ENCODE results near the gene EFCAB6.

Gene EFCAB6

GRCh38 chr22:43838161-43838560 is 26.1 kb upstream of the EFCAB6 start:
- TF ChIP-seq CTCF (IDR thresholded peaks at IDR 0.05; ENCODE audit: insufficient read depth, low read length, missing control alignments): no peak
- ChIA-PET POLR2A (no interaction called here), CTCF (interaction anchor here (1.1 to 1.9 kb wide), 2 partner anchors 9 kb away, joined by 3 to 4 read pairs; no protein-coding TSS in a partner anchor)
- DNase-seq (ENCODE audit: low read depth, low spot score): no peak
- H3K4me3 ChIP-seq (ENCODE audit: low read depth, low read length): no peak overlapping the region

- ChIA-PET POLR2A (no interaction called here), CTCF (interaction anchor here (1.1 to 1.9 kb wide), 3 partner anchors 8 to 11 kb away, joined by 3 to 4 read pairs (median 4); no protein-coding TSS in a partner anchor)
- H3K4me3 ChIP-seq (ENCODE audit: low read depth, low read length): no peak overlapping the region
- DNase-seq (ENCODE audit: low read depth, low spot score): no peak
- TF ChIP-seq CTCF (IDR thresholded peaks at IDR 0.05; ENCODE audit: insufficient read depth, low read length, missing control alignments): no peak
These were observed 25.6 kb upstream of the EFCAB6 start for GRCh38 chr22:43837666-43838065.

GRCh38 chr22:43835736-43836135 is 23.6 kb upstream of the EFCAB6 start:
- no peak overlapping the region for H3K4me3 ChIP-seq (ENCODE audit: low read depth, low read length)
- no peak for DNase-seq (ENCODE audit: low read depth, low spot score)
- no peak for TF ChIP-seq CTCF (IDR thresholded peaks at IDR 0.05; ENCODE audit: insufficient read depth, low read length, missing control alignments)
- CTCF ChIA-PET: no interaction called here
- POLR2A ChIA-PET: interaction anchor here (0.8 kb wide), 1 partner anchor 9 kb away, joined by 3 read pairs; no protein-coding TSS in a partner anchor

- POLR2A ChIA-PET: interaction anchor here (0.8 kb wide), 1 partner anchor 8 kb away, joined by 3 read pairs; no protein-coding TSS in a partner anchor
- CTCF ChIA-PET: no interaction called here
These were observed 23.1 kb upstream of the EFCAB6 start for GRCh38 chr22:43835166-43835565.

GRCh38 chr22:43833286-43834240 is 21.5 kb upstream of the EFCAB6 start:
- POLR2A ChIA-PET: no interaction called here
- CTCF ChIA-PET: no interaction called here
- DNase-seq (ENCODE audit: low read depth, low spot score): no peak

More at GRCh38 chr22:43835166-43835565, 23.1 kb upstream of the EFCAB6 start:
- no peak overlapping the region for H3K4me3 ChIP-seq (ENCODE audit: low read depth, low read length)
- no peak for TF ChIP-seq CTCF (IDR thresholded peaks at IDR 0.05; ENCODE audit: insufficient read depth, low read length, missing control alignments)
- DNase-seq (ENCODE audit: low read depth, low spot score): no peak

More at GRCh38 chr22:43833286-43834240, 21.5 kb upstream of the EFCAB6 start:
- no peak for TF ChIP-seq CTCF (IDR thresholded peaks at IDR 0.05; ENCODE audit: insufficient read depth, low read length, missing control alignments)
- no peak overlapping the region for H3K4me3 ChIP-seq (ENCODE audit: low read depth, low read length)

Data from AG04449 (cell line).